ENCODE data around the gene HSPA12B. TPM values are rescaled to one million over a fixed set of nuclear protein-coding genes. Genes with fewer than 3 reads are reported as not detected.

The HSPA12B gene
- total RNA-seq, 4 donors from 2014 or later: 7.3 to 19.4 (median 13.1) TPM

DNA sequence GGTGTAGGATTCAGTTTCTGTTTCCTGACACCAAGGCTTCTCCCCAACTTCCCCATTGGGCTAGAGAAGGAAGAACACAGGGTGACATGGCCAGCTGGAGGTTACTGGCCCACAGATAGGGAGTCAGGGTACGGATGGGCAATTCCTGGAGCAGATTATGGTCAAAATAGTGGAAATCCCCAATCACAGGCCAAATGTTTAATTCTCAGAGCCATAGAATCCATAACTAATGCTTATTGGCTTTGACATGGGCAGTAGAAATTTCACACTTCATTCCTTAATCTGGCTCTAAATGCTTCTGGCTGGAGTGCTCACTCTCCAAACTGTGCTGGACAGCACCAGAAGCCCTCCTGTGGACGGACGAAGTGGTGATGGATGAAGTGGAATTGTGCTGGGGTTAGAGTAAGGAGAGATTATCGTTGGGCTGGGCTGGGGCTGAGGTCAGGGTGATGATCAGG lies 21.0 kb upstream of the HSPA12B start:
- H3K4me3 ChIP-seq (replicated peaks in 1 of 3): no peak overlapping the region
- no peak for DNase-seq
- H3K27ac ChIP-seq: no peak overlapping the region
- H3K9me3 ChIP-seq: no peaks in the 10 kb centered on the region
- peaks cover 0 to 12% of the 10 kb centered on the region in 2 donors for H3K4me1 ChIP-seq
- no peak for TF ChIP-seq POLR2A (IDR thresholded peaks at IDR 0.05)
- TF ChIP-seq, protein P1, sequence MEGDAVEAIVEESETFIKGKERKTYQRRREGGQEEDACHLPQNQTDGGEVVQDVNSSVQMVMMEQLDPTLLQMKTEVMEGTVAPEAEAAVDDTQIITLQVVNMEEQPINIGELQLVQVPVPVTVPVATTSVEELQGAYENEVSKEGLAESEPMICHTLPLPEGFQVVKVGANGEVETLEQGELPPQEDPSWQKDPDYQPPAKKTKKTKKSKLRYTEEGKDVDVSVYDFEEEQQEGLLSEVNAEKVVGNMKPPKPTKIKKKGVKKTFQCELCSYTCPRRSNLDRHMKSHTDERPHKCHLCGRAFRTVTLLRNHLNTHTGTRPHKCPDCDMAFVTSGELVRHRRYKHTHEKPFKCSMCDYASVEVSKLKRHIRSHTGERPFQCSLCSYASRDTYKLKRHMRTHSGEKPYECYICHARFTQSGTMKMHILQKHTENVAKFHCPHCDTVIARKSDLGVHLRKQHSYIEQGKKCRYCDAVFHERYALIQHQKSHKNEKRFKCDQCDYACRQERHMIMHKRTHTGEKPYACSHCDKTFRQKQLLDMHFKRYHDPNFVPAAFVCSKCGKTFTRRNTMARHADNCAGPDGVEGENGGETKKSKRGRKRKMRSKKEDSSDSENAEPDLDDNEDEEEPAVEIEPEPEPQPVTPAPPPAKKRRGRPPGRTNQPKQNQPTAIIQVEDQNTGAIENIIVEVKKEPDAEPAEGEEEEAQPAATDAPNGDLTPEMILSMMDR (IDR thresholded peaks at IDR 0.05): no peak
- intact Hi-C loops (cut with DNase I): no loop called here
- no peaks in the 10 kb centered on the region for H3K36me3 ChIP-seq
- no peaks in the 10 kb centered on the region for H3K27me3 ChIP-seq
- 74 to 78% methylated on average over 3 to 4 of the region's 4 CpGs for WGBS, 2 donors

DNA sequence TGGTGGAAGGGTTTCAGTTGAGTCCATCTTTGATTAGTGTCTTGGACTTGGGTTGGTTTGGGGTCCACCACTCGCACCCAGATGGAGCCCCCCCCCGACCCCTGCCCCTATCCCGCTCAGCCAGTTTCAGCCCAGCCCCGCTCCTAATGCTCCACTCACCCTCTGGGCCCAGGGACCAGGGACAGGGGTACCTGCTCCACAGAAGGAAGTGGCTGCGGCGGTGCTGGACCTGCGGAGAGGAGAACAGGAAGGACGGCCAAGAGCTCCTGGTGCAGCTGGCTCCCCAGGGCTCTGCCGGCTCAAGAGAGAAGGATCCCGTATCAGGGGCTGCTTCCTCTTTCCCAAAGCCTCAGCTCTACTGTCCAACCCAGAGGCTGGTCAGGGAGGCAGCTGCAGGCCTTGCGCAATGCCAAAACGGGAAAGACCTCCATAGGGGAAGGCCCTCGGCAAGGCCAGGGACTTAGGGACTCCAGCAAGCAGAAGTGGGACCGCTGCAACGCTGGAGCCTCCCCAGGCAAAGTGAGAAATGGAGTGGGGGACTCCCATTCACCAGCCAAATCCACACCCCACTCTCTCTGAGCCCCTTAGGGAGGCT lies 20.1 kb upstream of the HSPA12B start, which contains the start of gene SIGLEC1:
Gene SIGLEC1, minus strand, starts transcription at position 322 of the 595 bp plus-strand sequence. CDS start 5,472 bp downstream, outside the sequence.
- no peaks in the 10 kb centered on the region for H3K9me3 ChIP-seq
- 83 to 86% methylated on average over 9 to 15 of the region's 15 CpGs for WGBS, 2 donors
- DNase-seq: peak in 1 of 2 donors; percentile 16
- no peak within 1 kb of the TSS for H3K27ac ChIP-seq
- no peak for TF ChIP-seq POLR2A (IDR thresholded peaks at IDR 0.05)
- TF ChIP-seq, protein P1 (IDR thresholded peaks at IDR 0.05): no peak
- H3K27me3 ChIP-seq: no peaks in the 10 kb centered on the region
- peaks cover 0 to 8% of the 10 kb centered on the region in 2 donors for H3K4me1 ChIP-seq
- no peaks in the 10 kb centered on the region for H3K36me3 ChIP-seq
- no peak within 1 kb of the TSS for H3K4me3 ChIP-seq (replicated peaks in 1 of 3)
- intact Hi-C loops (cut with DNase I): no loop called here

DNA sequence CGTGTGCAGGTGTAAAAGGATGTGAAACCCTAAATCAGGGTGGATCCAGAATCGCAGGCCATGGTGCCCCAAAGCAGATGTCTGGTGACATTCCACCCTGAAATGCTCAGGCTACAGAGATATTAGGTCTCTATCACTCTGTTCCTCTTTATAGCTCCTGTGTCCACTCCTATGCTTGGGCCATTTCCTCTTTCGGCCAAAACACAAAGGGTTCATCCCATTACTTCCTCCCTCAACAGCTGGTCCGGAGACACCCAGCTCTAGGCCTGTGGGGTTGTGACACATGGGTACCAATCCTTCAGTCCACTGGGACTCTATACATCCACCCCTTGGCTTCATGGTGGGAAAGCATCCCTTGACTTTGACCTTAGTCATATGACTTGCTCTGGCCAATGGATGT lies 18.4 kb upstream of the HSPA12B start:
- Histone ChIP-seq H3K4me1 (peaks cover 0 to 8% of the 10 kb centered on the region in 2 donors), H3K27me3 (no peaks in the 10 kb centered on the region), H3K27ac (no peak overlapping the region), H3K36me3 (no peaks in the 10 kb centered on the region), H3K9me3 (no peaks in the 10 kb centered on the region), H3K4me3 (replicated peaks in 1 of 3) (no peak overlapping the region)
- 71 to 80% methylated on average over 4 of the region's 4 CpGs for WGBS, 2 donors
- no peak for DNase-seq
- intact Hi-C loops (cut with DNase I): no loop called here
- TF ChIP-seq, protein P1 (IDR thresholded peaks at IDR 0.05): no peak
- TF ChIP-seq POLR2A (IDR thresholded peaks at IDR 0.05): no peak

DNA sequence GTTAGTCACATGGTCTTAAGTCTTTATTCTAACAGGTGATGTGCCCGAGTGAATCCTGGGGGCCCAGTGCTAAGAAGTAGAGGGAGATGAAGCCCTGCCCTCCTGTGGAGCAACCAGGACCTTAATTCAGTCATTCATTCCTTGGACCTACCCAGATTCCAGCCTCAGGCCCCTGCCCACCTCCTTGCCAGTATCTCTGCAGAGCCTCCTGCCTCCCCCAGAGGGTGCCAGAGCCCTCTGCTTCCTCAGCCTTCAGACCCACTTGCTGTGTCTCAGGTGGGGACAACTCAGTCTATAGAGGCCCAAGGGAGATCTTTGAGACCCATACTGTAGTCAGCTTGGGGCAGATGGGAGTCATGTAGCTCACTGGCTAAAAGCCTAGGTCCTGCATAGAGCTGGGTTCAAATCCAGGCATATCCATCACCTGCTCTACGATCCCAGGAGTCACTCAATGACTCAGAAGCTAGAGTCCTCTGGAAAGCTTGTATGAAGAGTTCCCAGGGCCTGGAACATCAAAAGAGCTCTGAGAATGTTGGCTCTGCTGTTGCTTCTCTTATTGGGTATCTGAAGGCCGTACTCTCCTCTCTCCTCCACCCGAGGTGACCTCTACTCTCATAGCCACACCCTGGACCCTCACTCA lies 16.2 kb upstream of the HSPA12B start:
- no peak for TF ChIP-seq POLR2A (IDR thresholded peaks at IDR 0.05)
- TF ChIP-seq, protein P1 (IDR thresholded peaks at IDR 0.05): peak in 5 of 6 experiments; percentile 46 to 69 (median 54)

DNA sequence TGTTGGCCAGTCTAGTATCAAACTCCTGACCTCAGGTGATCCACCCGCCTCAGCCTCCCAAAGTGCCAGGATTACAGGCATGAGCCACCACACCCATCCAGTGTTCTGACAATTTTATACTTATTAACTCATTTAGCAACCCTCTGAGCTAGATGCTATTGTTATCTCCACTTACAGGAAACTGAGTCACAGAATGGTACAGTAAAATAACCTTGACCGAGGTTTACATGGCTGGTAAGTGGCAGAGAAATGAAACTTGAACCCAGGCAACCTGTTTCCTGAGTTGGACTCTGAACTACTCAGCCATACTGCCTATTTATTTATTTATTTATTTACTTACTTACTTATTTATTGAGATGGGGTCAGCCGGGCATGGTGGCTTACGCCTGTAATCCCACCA lies 13.4 kb upstream of the HSPA12B start:
- H3K4me3 ChIP-seq (replicated peaks in 1 of 3): no peak overlapping the region
- TF ChIP-seq, protein P1 (IDR thresholded peaks at IDR 0.05): no peak
- no peak for TF ChIP-seq POLR2A (IDR thresholded peaks at IDR 0.05)
- intact Hi-C loops (cut with DNase I): no loop called here
- H3K27me3 ChIP-seq: no peaks in the 10 kb centered on the region
- H3K9me3 ChIP-seq: no peaks in the 10 kb centered on the region
- no peak for DNase-seq
- no peak overlapping the region for H3K27ac ChIP-seq
- H3K36me3 ChIP-seq: no peaks in the 10 kb centered on the region
- H3K4me1 ChIP-seq: no peaks in the 10 kb centered on the region
- WGBS, 2 donors: 86 to 91% methylated on average over 4 of the region's 4 CpGs

More for the DNA sequence above, 16.2 kb upstream of the HSPA12B start:
- DNase-seq: peak; percentile 47 to 58
- Histone ChIP-seq H3K36me3 (no peaks in the 10 kb centered on the region), H3K4me3 (replicated peaks in 1 of 3) (no peak overlapping the region), H3K27me3 (no peaks in the 10 kb centered on the region), H3K9me3 (no peaks in the 10 kb centered on the region), H3K27ac (no peak overlapping the region), H3K4me1 (no peaks in the 10 kb centered on the region)
- intact Hi-C loops (cut with DNase I): no loop called here
- 73 to 86% methylated on average over 4 of the region's 4 CpGs for WGBS, 2 donors

All from thyroid gland (tissue), 4 donors.